ENCODE data around the gene GLUL. TPM values are rescaled to one million over a fixed set of nuclear protein-coding genes. Genes with fewer than 3 reads are reported as not detected.

Gene GLUL
- total RNA-seq, 1 donor from 2014 or later, result 545 TPM

GRCh38 chr1:182374101-182374834 is 17.3 kb downstream of the GLUL start:
- Mint-ChIP-seq H3K27ac (no peak overlapping the region), H3K27me3 (no peaks in the 10 kb centered on the region), H3K4me3 (no peak overlapping the region), H3K4me1 (ENCODE audit: unreplicated experiment) (no peaks in the 10 kb centered on the region), H3K9me3 (no peaks in the 10 kb centered on the region), H3K36me3 (no peaks in the 10 kb centered on the region)
- no peak for TF ChIP-seq CTCF (conservative IDR thresholded peaks at IDR 0.05)
- DNase-seq (ENCODE audit: extremely low spot score, unreplicated experiment), result no peak

- TF ChIP-seq CTCF (conservative IDR thresholded peaks at IDR 0.05), result no peak
- no peak overlapping the region for H3K27ac Mint-ChIP-seq
These were observed 21.1 kb downstream of the GLUL start for GRCh38 chr1:182370532-182370931.

GRCh38 chr1:182368903-182369302 is 22.7 kb downstream of the GLUL start:
- no peak for DNase-seq (ENCODE audit: extremely low spot score, unreplicated experiment)
- Mint-ChIP-seq H3K27me3 (peaks cover 8% of the 10 kb centered on the region), H3K4me3 (no peak overlapping the region), H3K9me3 (no peaks in the 10 kb centered on the region), H3K27ac (no peak overlapping the region), H3K36me3 (no peaks in the 10 kb centered on the region), H3K4me1 (ENCODE audit: unreplicated experiment) (no peaks in the 10 kb centered on the region)
- TF ChIP-seq CTCF (conservative IDR thresholded peaks at IDR 0.05), result no peak

More at GRCh38 chr1:182370532-182370931, 21.1 kb downstream of the GLUL start:
- H3K36me3 Mint-ChIP-seq, result no peaks in the 10 kb centered on the region
- no peaks in the 10 kb centered on the region for H3K9me3 Mint-ChIP-seq
- no peaks in the 10 kb centered on the region for H3K4me1 Mint-ChIP-seq (ENCODE audit: unreplicated experiment)
- no peak for DNase-seq (ENCODE audit: extremely low spot score, unreplicated experiment)
- H3K27me3 Mint-ChIP-seq, result peaks cover 8% of the 10 kb centered on the region
- no peak overlapping the region for H3K4me3 Mint-ChIP-seq

GRCh38 chr1:182368358-182368757 is 23.2 kb downstream of the GLUL start:
- Mint-ChIP-seq H3K36me3 (no peaks in the 10 kb centered on the region), H3K27ac (no peak overlapping the region), H3K4me3 (no peak overlapping the region), H3K4me1 (ENCODE audit: unreplicated experiment) (no peaks in the 10 kb centered on the region), H3K9me3 (no peaks in the 10 kb centered on the region), H3K27me3 (peaks cover 8% of the 10 kb centered on the region)
- no peak for DNase-seq (ENCODE audit: extremely low spot score, unreplicated experiment)
- no peak for TF ChIP-seq CTCF (conservative IDR thresholded peaks at IDR 0.05)

- Mint-ChIP-seq H3K4me3 (no peak overlapping the region), H3K27ac (no peak overlapping the region), H3K27me3 (peaks cover 8% of the 10 kb centered on the region), H3K9me3 (no peaks in the 10 kb centered on the region), H3K4me1 (ENCODE audit: unreplicated experiment) (no peaks in the 10 kb centered on the region), H3K36me3 (no peaks in the 10 kb centered on the region)
- no peak for TF ChIP-seq CTCF (conservative IDR thresholded peaks at IDR 0.05)
- DNase-seq (ENCODE audit: extremely low spot score, unreplicated experiment), result no peak
These were observed 23.7 kb downstream of the GLUL start for GRCh38 chr1:182367926-182368325.

Data from type B pancreatic cell (in vitro differentiated cells).